ENCODE measurements around the gene NAT10. TPM values are rescaled to one million over a fixed set of nuclear protein-coding genes. Genes with fewer than 3 reads are reported as not detected.

NAT10 gene
- total and polyA plus RNA-seq, 4 donors, result 24.2 to 41.1 (median 27.7) TPM

- DNase-seq (no peak), ATAC-seq (ENCODE audit: insufficient read depth, low FRiP score) (no peak)
- 69 to 79% methylated on average over 5 of the region's 5 CpGs for WGBS, 2 donors
- Histone ChIP-seq H3K4me1 (ENCODE audit: control insufficient read depth in 5 of 5, insufficient read depth in 5 of 5, low read length in 5 of 5) (peaks cover 0 to 47% (median 6%) of the 10 kb centered on the region in 5 donors), H3K27me3 (ENCODE audit: control insufficient read depth in 3 of 3, insufficient read depth in 3 of 3, low read length in 2 of 3) (no peaks in the 10 kb centered on the region), H3K9me3 (ENCODE audit: control insufficient read depth in 4 of 4, insufficient read depth in 3 of 4, low read length in 3 of 4) (no peaks in the 10 kb centered on the region), H3K27ac (ENCODE audit: low read depth in 1 of 2, low read length in 1 of 2) (no peak overlapping the region), H3K9ac (ENCODE audit: insufficient read depth in 1 of 2, low read length in 2 of 2) (no peak overlapping the region), H3K36me3 (ENCODE audit: control insufficient read depth in 4 of 4, insufficient read depth in 4 of 4, low read length in 4 of 4) (no peaks in the 10 kb centered on the region), H3K4me3 (no peak overlapping the region)
- no peak for TF ChIP-seq CTCF (IDR thresholded peaks at IDR 0.05; ENCODE audit: control extremely low read depth, extremely low read depth)
Observed at GRCh38 chr11:34181251-34181650, 75.8 kb downstream of the NAT10 start.

- Histone ChIP-seq H3K9me3 (ENCODE audit: control insufficient read depth in 4 of 4, insufficient read depth in 3 of 4, low read length in 3 of 4) (no peaks in the 10 kb centered on the region), H3K4me3 (no peak overlapping the region), H3K36me3 (ENCODE audit: control insufficient read depth in 4 of 4, insufficient read depth in 4 of 4, low read length in 4 of 4) (no peaks in the 10 kb centered on the region), H3K27ac (ENCODE audit: low read depth in 1 of 2, low read length in 1 of 2) (no peak overlapping the region), H3K4me1 (ENCODE audit: control insufficient read depth in 5 of 5, insufficient read depth in 5 of 5, low read length in 5 of 5) (peaks cover 0 to 47% (median 4%) of the 10 kb centered on the region in 5 donors), H3K9ac (ENCODE audit: insufficient read depth in 1 of 2, low read length in 2 of 2) (no peak overlapping the region), H3K27me3 (ENCODE audit: control insufficient read depth in 3 of 3, insufficient read depth in 3 of 3, low read length in 2 of 3) (no peaks in the 10 kb centered on the region)
- DNase-seq (no peak), ATAC-seq (ENCODE audit: insufficient read depth, low FRiP score) (no peak)
- TF ChIP-seq CTCF (IDR thresholded peaks at IDR 0.05; ENCODE audit: control extremely low read depth, extremely low read depth), result no peak
- WGBS, 2 donors, result 92% methylated on average over 8 of the region's 8 CpGs
Observed at GRCh38 chr11:34181856-34182405, 76.5 kb downstream of the NAT10 start.

GRCh38 chr11:34182425-34182824 is 77.0 kb downstream of the NAT10 start:
- H3K27ac ChIP-seq (ENCODE audit: low read depth in 1 of 2, low read length in 1 of 2), result no peak overlapping the region
- DNase-seq, result no peak
- 90 to 96% methylated on average over 2 of the region's 2 CpGs for WGBS, 2 donors
- H3K36me3 ChIP-seq (ENCODE audit: control insufficient read depth in 4 of 4, insufficient read depth in 4 of 4, low read length in 4 of 4), result no peaks in the 10 kb centered on the region
- H3K4me1 ChIP-seq (ENCODE audit: control insufficient read depth in 5 of 5, insufficient read depth in 5 of 5, low read length in 5 of 5), result peaks cover 0 to 46% (median 4%) of the 10 kb centered on the region in 5 donors
- TF ChIP-seq CTCF (IDR thresholded peaks at IDR 0.05; ENCODE audit: control extremely low read depth, extremely low read depth), result no peak
- H3K9me3 ChIP-seq (ENCODE audit: control insufficient read depth in 4 of 4, insufficient read depth in 3 of 4, low read length in 3 of 4), result no peaks in the 10 kb centered on the region
- ATAC-seq (ENCODE audit: insufficient read depth, low FRiP score), result no peak
- H3K27me3 ChIP-seq (ENCODE audit: control insufficient read depth in 3 of 3, insufficient read depth in 3 of 3, low read length in 2 of 3), result no peaks in the 10 kb centered on the region
- no peak overlapping the region for H3K9ac ChIP-seq (ENCODE audit: insufficient read depth in 1 of 2, low read length in 2 of 2)
- H3K4me3 ChIP-seq, result no peak overlapping the region
